DMS114 treated with DMSO at 0.1 percent for 48 hours (cell line): ENCODE measurements around the gene ETFB.
A peak's percentile ranks its signal among the peaks of the same experiment; 100 is the strongest.
"Not testable (repeated sequence)": the region's sequence is repeated elsewhere in the genome, so short reads cannot be mapped to it uniquely, and the experiment has no call there.

Experiments
- DNase-seq: peaks from one replicate; lab custom pipeline; 2025; ENCODE audit not compliant: unreplicated experiment; lab: John Stamatoyannopoulos, UW

ETFB gene

DNA sequence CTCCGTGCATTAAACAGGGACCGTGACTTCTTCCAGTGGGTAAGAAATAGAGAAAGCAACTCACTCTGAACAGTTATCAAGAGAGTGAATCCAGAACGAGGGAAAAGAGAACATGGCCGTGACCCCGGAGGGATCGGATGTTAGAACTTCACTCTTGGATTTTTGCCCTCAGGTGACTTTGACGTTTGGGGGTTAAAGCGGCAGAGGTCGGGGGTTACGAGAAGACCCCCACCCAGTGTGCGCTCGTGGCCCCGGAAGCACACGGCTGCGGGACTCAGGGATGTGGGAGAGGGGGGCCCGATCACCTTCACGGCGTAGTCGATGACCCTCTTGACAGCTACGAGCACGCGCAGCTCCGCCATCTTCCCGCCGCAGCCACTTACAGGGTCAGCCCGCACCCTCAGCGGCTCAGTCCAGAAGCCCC, at the start of gene ETFB:
ETFB (minus strand) TSS at position 424 of the 424 bp plus-strand sequence; CDS start at position 362, 62 bp downstream.
- no peak for DNase-seq

DNA sequence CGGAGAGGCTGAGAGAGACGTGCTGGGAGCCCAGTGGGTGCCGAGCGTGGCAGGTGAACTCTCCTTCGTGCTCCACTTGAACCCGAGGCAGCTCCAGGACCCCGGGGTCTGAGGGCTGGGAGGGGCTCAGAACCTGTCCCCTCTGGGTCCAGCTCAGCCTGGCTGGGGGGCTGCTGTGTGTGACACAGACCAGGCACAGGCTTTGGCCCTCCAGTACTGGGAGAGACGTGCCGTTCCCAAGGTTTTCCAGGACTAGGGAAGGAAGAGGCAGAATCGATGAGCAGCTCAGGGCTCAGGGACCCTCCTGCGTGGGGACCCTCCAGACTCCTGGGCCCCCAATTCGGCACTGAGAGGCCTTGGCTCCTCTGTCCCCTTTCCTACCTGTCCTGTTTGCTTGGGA, 49.0 kb upstream of the ETFB start:
- no peak for DNase-seq

DNA sequence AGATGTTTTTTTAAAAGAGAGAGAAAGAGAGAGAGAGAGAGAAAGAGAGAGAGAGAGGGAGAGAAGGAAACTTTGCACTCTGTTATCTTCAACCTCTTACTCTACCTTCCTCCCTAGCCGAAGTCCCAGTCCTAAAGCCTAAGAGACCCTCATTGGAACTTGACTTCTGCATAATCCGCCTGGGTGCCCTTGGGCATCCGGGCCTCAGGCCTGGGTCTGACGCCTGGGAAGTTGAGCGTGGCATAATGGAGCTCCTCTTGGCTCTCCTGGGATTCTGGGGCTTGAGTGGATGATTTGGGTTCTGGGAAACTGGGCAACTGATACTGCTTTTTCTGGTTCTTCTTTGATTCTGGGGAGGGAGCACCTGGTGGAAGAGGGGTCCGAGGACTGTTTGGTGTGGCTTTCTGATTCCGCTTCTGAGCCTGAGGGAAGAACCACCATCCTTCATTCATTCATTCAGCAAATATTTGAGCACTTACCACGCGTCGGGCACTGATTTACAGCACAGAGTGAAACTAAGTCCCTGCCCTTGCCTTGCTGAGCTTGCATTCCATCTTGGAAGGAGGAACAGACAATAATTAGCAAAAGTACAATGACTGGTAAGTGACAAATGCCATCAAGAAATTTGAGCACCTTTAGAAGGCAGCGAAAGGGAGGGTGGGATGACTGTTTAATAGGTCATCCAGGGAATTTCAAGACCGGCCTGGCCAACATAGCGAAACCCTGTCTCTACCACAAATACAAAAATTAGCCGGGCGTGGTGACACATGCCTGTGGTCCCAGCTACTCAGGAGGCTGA, 45.0 kb upstream of the ETFB start:
- no peak for DNase-seq

DNA sequence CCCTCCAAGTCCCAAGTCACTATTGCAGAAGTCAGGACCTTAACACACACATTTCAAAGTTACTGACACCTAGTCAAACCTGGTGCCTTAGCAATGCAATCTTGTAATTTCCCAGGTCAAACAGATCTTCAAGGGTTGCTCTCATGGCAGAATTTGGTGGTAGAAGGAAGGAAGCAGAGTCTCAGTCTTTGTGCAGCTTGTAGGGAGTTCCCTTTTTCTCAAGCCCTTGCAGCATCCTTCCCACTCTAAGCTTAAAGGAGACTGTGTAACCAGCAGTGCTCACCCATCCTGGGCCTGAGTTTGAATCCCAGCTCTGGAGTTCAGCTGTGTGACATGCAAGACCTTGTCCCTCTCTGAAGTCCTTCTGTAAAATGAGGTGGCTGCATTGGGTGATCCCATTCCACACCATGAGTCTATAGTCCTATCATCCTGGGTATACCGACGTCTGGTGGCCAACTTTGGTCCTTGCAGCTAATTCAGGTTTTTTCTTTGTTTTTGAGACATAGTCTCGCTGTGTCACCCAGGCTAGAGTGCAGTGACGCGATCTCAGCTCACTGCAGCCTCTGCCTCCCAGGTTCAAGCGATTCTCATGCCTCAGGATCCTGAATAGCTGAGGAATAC, 41.4 kb upstream of the ETFB start:
- DNase-seq, result no peak

DNA sequence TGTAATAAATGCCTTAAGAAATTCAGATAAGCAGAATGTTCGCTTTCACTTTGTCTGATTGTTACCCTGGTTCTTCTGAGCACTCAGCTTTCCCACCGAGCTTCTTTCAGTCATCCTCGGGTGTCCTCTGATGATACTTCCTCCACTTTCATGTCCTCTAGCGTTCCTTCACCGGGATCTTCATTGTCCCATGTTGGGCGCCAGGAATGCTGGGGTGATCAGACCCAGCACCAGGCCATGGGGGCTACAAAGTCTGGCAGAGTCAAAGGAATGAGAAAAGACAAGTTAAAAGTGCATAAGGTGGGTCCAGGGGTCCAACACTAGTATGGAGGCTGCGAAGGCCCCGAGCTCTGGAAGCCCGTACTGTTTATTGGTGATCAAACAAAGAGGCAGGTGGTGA, 35.9 kb upstream of the ETFB start:
- no peak for DNase-seq

DNA sequence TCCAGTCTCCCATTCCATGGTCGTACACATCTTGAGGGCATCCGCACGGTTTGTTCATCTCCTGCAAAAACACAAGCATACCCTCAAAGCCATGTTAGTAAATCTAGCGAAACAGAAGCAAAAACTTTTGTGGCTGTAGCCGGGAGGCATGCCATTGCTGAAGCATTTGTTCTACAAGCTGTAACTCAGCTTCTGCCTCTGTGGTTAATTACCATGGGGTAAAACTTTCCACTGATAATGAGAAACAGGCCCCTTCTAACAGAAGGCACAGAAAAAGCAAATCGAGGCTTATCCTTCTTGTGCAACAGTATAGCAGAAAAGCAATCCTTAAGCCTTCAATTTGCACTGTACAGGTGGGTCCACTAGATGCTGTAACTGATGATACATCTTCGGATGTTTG, 33.7 kb upstream of the ETFB start:
- not testable (repeated sequence) for DNase-seq

DNA sequence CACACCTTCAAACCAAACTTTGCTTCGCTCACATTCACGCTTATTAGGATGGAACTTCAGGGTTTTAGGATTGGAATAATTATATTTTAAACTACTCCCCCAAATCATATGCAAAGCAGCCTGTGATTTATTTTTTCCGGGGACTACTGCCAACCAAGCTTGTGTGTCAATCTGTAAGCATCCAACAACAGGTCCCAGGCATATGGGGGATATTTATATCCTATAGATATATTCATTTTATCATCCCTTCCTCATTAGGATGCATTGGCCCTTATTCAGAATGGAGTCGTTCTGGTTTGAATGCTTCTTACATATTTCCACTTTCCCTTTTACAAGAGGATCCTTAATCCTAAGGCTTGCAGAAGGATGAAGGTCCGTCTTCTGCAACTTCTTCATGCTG, 33.0 kb upstream of the ETFB start:
- DNase-seq, result no peak

DNA sequence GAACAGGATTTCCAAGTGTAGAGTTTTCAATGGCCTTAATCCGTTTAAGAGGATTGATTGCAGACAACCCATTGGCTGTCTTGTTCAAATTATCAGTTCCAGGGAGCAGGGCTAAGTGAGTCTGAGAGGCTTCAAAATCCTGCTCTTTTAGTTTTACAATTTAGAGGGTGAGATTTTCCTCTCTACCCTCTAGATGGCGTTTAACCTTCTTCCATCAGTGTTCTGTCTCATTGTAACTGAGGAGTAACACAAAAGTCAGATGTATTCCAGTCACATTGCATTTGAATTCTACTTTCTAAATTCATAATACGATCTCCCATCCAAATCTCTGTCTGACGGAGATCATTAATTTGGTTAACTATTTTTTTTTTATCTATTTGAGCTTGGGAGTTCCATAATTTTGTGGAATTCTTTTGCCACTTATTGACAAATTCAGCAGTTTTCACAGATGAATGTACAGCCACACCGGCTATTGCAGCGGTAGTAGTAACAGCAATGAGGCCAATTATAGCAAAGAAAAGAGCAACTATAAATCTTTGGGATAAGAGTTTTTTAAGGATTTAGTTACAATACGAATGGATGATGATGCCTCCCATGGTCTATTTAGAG, 32.0 kb upstream of the ETFB start:
- peak; percentile 63 for DNase-seq

DNA sequence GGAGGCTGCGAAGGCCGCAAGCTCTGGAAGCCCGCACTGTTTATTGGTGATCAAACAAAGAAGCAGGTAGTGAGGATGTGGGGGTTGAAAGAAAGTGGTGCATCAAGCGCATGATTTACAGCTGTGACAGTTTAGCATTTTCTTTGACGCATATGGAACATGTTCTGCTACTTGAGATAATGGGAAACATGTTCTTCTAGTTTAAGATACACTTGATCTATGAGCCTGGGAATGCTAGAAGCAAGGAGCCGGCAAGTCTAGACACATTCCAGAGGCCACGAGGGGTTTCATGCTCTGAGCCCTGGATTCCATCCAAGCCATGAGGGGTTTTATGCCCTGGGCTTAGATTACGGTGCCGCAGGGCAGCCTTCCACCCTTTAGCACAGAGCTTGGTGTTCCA, 31.3 kb upstream of the ETFB start:
- DNase-seq, result not testable (repeated sequence)

DNA sequence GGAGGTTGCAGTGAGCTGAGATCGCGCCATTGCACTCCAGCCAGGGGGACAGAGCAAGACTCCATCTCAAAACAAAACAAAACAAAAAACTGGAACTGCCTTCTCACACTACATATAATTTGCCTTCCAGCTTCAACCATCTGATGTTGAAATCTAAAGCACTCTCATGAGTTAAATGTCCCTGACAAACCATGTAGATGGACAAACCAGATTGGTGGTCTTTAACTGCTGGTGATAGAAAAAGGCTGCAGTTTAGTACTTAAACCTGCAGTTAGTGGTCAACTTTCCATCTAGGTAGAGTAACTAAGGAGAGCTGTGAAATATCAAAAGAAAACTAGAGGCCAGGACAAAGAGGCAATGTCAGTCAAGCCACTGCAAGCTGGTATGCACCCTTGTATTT, 30.0 kb upstream of the ETFB start:
- DNase-seq, result no peak

DNA sequence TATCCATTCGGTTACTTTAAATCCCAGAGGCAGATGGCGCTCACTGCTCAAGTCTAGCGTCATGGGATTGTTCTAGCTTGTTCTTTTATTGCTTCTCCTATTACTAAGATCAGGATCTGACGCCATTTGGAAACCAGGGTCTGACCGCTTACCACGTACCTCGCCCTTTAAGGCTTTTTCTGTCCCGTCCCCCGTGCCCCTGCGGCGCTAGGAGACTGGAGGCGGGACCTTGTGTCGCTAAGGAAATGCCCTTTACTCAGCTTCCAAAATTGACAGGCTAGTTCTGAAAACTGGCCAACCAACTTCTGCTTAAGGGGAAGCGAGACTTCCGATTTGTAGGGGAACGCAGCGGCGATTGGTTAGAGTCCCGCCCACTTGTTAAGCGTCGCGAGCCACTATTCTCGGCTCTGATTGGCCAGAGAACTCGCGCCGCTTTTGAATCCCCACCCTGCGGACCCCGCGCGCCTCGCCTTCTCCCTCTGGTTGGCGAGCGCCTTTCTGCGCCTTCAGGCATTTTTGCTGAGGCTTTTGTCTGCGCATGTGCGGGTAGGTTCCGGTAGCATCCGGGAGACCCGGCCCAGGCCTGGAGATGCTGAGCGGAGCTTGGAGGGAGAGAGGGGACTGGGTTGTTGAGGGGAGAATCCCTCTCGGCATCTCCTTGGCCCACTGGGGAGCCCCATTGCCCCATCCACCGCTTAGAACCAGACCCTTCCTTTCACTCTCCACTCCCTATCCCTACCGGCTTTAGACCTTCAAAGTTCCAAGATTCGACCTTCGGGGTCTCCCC, 28.1 kb upstream of the ETFB start:
- DNase-seq, result peak; percentile 99

DNA sequence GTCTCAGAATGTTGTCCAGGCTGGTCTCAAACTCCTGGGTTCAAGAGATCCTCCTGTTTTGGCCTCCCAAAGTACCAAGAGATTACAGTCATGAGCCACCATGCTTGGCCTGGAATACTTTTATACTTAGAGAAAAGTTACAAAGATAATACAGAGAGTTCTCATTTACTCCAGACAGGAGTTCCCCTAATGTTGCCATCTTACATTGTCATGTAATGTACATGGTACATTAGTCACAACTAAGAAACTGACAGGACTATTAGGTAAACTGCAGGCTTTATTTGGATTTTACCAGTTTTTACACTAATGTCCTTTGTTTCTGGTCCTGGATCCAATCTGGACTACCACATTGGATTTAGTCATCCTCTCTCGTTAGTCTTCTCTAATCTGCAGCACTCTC, 26.5 kb upstream of the ETFB start:
- DNase-seq, result no peak

DNA sequence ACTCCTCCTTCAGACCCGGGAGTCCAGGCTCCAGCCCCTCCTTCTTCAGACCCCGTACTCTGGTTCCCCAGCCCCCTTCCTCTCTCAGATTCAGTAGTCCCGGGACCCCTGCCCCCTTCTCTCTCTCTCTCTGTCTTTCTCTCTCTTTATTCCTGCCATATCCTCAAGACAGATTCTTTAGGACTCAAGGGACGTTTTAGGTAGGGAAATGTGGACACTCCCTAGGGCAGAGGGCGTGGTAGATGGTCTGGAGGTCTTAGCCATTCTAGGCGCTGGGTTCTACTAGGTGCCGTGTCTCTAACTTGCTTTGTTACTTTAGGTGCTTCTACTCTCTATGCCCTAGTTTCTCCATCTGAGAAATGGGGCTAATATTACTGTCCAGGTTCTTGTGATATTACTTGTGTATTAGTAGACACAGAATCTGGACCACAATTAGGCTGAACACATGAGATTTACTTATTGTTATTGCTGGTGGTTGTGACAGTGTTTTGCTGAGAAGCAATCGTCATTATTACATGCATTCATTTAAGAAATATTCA, 25.0 kb upstream of the ETFB start:
- DNase-seq, result no peak

DNA sequence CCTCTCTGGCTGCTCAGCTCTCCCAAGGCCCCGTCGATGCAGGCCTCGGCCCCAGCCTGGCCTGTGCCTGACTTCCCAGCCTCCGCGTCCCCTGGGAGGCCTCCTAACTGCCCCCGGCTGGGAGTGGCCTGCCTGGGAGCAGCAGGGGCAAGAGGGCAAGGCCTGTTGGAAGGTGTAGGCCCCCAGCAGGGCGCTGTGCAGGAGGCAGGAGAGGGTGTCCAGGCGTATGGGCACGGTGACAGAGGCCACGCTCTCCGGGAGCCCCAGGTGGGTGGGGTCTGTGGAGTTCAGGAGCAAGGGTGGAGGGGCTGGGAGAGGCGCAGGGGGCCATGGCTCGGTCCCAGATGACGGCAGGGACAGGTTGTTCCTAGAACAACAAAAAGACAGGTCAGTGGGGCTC, 23.0 kb upstream of the ETFB start:
- no peak for DNase-seq

DNA sequence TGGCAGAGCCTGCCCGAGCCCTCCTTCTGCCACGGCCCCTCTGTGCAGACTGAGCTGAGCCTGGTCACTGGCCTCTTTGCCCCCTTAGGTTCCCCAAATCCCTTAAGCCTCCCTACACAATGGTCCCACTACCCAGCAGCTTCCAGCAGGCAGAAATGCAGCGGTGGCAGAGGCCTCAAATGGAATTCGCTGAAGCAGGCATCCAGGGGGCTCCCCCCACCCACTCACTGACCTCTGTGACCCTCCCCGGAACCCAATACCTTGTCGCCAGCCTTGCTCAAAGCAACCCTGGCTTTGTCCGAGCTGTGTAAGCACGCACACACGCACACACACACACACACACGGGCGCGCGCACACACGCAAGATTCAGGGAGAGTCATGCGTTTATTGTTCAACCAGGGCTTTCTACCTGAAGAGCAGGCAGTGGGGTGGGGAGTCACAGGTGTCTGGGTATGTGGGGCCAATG, 21.8 kb upstream of the ETFB start, which contains the start of gene LIM2:
LIM2 (minus strand) TSS at position 51 of the 466 bp plus-strand sequence. CDS start 531 bp downstream, outside the sequence.
- DNase-seq, result no peak

DNA sequence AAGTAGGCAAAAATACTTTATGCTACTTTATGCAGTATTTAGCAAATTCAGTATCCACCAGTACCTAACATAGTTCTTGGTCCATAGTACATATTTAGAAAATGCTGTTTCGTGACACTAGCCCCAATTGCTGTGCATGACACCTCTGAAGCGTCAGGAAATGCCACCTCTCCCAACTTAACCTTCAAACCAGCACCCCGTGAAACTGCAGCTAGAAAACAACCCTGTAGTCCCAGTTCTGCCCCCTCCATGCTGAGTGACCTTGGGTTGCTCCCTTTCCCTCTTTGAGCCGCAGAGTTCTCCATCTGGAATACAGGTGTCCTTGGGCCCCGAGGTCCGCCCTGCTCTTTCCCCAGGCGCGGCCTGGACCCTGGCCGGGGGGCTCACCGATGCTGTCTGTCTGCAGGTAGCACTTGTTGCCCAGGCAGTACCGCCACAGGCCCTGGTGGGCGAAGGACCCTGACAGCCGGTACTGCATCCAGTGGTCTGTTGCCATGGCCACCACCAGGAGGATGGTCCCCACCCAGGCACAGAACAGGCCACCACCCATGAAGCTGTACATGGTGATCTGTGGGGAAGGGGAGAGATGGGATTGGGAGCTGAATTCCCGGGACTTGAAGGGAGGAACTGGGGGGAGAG, 20.8 kb upstream of the ETFB start:
- no peak for DNase-seq

DNA sequence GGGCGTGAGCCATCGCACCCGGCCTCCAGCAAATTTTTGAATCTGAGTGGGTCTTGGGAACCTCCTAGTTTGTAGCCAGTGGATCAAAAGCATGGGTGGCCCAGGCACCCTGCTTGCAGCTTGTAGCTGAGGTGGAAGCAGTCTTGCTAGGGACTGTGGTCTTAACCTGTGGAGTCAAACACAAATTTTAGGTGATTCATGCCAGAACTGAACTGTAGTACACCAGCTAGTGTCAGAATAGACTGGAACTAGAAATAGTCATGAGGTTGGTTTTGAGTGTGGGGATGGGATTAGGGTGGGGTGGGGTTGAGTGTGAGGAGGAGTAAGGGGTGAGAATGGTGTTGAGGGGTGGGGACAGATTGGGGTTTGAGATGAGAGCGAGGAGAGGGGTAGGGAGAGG, 15.8 kb upstream of the ETFB start:
- DNase-seq, result no peak

DNA sequence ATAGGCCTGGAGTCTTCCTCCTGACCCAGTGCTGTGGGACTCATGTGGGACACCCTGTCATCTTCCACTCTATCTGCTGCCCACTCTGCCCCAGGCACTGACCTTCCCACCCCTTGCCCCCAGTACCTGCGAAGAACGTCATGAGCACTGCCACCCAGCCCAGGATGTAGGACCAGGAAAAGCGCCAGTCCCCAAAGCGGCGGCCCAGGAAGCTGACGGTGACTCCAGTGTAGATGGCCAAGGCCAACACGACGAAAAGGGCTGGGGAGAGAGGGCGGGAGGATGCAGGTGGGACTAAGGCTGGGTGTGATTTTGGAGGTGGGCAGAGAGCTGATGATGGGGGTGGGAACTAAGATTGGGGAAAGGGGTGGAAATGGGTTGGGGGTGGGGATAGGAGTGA, 14.2 kb upstream of the ETFB start:
- DNase-seq, result no peak

DNA sequence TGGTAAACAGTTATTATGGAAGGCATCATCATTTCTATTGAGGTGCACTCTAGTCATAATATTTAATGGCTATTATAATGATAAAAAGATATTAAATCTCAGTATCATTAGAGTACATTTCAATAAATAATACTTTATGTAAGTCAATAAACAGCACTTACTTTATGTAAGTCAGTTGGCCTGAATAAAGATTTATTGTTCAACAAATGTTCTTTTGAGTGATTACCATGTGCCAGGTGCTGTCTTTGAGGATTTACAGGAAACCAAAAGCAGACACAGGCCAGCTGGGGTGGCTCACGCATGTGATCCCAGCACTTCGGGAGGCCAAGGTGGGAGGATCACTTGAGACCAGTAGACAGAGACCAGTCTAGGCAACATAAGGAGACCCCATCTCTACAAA, 11.2 kb upstream of the ETFB start:
- DNase-seq, result no peak

DNA sequence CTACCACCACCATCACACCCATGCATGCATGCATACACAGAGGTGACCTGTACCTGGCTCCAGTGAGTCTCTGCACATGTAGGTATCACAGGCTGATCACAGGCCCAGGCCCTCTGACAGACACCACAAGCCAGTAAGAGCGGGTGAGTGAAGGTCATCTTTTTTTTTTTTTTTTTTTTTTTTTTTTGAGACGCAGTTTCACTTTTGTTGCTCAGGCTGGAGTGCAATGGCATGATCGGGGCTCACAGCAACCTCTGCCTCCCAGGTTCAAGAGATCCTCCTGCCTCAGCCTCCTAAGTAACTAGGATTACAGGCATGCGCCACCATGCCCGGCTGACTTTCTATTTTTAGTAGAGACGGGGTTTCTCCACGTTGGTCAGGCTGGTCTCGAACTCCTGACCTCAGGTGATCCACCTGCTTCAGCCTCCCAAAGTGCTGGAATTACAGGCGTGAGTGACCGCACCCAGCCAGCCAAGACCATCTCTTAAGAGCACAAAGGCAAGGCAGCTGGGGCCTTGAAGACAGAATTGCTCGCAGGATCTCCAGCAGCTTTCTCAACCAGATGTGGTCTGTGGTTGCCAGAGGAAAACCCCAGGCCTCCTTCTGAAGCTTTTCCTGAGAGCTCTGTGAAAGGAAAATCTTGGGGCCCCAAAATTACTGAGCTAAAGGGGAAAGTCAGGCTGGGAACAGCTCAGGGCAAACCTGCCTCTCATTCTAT, 9.5 kb upstream of the ETFB start:
- no peak for DNase-seq
